Central memory CD8-positive, alpha-beta T cell (primary cell): ENCODE measurements around the gene SPAG5.

Source experiments
- ATAC-seq: fragments of 150-1000 bp; cut with Tn5 transposase; replicated peaks from 2 replicates; pipeline ENCODE4 v1.10.0; 2022; ENCODE audit warnings: mild to moderate bottlenecking, moderate FRiP score, moderate number of reproducible peaks; ENCODE audit not compliant: poor library complexity, severe bottlenecking; ENCODE audit errors: extremely low read depth
- DNase-seq, 2 donors: peaks; one replicate each; pipeline ENCODE4 v3.0.0; 2021; ENCODE audit warnings: low spot score in 2 of 2
- H3K27ac Mint-ChIP-seq: one replicate; pipeline ENCODE4 v1.8.0; 2022; ENCODE audit warnings: low read depth, mild to moderate bottlenecking, moderate library complexity, mixed read lengths
- H3K27me3 Mint-ChIP-seq: one replicate; pipeline ENCODE4 v1.8.0; 2022; ENCODE audit warnings: mixed read lengths
- H3K36me3 Mint-ChIP-seq: one replicate; pipeline ENCODE4 v1.8.0; 2022; ENCODE audit warnings: mild to moderate bottlenecking, moderate library complexity, mixed read lengths; ENCODE audit not compliant: insufficient read depth
- H3K4me1 Mint-ChIP-seq: one replicate; pipeline ENCODE4 v1.8.0; 2022; ENCODE audit warnings: mixed read lengths
- H3K4me3 Mint-ChIP-seq: one replicate; pipeline ENCODE4 v1.8.0; 2022; ENCODE audit warnings: mild to moderate bottlenecking, moderate library complexity, mixed read lengths
- H3K9me3 Mint-ChIP-seq: one replicate; pipeline ENCODE4 v1.8.0; 2022; ENCODE audit warnings: mixed read lengths

The SPAG5 gene

DNA sequence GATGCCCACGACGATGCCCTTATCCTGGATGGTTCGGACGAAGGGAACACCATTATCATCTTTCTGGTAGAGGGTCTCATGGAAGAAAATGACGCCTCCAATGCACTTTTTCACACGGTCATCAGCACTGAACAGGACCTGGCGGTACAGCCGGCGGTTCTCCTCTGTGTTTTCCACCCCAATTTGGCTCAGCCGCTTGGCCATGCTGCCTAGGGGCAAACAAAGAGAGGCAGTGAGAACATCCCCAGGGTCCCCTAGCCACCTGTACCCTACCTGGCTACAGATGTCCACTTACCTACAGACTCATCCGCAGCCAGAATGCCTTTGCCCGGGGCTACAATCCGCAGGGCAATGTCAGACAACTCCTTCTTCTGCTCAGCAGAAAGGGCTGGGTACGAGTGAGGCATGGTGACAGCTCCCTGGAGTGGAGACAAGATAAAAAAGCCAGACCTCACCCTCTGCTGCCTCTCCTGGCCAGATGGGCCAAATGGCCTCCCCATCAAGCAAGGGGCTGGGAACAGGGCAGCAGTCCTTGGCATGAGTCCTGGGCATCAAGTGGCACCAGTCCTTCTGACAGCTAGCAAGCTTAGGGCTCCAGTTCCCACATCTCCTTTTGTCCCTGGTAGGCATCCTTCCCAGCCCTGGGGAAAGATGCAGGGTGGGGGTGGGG lies 23.6 kb downstream of the SPAG5 start:
- peaks cover 8% of the 10 kb centered on the region for H3K36me3 Mint-ChIP-seq
- ATAC-seq = no peak

DNA sequence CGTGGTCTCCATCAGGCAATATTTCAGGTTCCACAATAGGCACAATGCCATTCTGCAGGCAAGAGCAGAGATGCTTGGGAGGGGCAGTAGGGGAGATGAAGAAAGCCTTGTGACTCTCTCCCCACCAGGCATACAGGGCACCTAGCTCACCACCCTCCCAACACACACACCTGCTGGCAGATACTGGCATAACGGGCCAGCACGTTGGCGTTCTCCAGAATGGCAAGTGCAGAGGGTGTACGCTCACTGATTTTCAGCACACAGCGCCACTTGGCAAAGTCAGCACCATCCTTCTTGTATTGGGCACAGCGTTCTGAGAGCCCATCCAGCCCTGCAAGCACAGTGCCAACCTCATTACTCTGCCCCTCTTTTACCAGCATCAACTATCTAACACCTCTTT lies 24.3 kb downstream of the SPAG5 start:
- Mint-ChIP-seq H3K4me3 (no peak overlapping the region), H3K4me1 (peaks cover 43% of the 10 kb centered on the region)
- DNase-seq = no peak

More for the DNA sequence above, 23.6 kb downstream of the SPAG5 start:
- DNase-seq = no peak
- H3K9me3 Mint-ChIP-seq = no peaks in the 10 kb centered on the region
- no peak overlapping the region for H3K27ac Mint-ChIP-seq
- peaks cover 36% of the 10 kb centered on the region for H3K4me1 Mint-ChIP-seq
- H3K4me3 Mint-ChIP-seq = no peak overlapping the region
- H3K27me3 Mint-ChIP-seq = no peaks in the 10 kb centered on the region

DNA sequence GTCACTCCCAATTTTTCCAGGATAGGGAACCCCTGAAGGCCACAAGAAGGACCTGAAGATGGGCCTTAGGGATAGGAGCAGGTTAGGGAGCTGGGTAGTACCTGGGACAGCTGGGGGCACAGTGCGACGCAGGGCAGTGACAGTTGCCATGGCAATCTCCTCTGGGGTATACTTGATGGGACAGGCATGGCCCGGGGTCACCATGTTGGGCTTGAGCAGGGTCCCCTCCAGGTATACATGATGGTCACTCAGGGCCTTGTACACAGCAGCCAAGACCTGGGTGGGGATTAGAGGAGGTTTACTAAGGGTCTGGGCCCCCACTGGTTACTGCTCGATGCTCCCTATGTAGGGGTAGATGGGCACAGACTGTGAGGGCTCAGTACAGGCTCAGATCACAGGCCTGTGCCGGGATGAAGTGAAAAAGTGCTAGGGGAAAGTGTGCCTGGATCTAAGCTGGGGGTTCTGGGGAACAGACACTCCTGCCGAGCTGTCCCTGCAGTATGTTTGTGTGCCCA lies 24.8 kb downstream of the SPAG5 start:
- Mint-ChIP-seq H3K27me3 (no peaks in the 10 kb centered on the region), H3K27ac (no peak overlapping the region), H3K4me1 (peaks cover 45% of the 10 kb centered on the region), H3K4me3 (no peak overlapping the region), H3K9me3 (no peaks in the 10 kb centered on the region), H3K36me3 (peaks cover 14% of the 10 kb centered on the region)
- DNase-seq (no peak), ATAC-seq (no peak)

More for the DNA sequence above, 24.3 kb downstream of the SPAG5 start:
- peaks cover 12% of the 10 kb centered on the region for H3K36me3 Mint-ChIP-seq
- ATAC-seq = no peak
- no peaks in the 10 kb centered on the region for H3K9me3 Mint-ChIP-seq
- no peaks in the 10 kb centered on the region for H3K27me3 Mint-ChIP-seq
- H3K27ac Mint-ChIP-seq = no peak overlapping the region

- no peak for DNase-seq
- Mint-ChIP-seq H3K9me3 (no peaks in the 10 kb centered on the region), H3K4me3 (no peak overlapping the region), H3K4me1 (peaks cover 47% of the 10 kb centered on the region), H3K36me3 (peaks cover 19% of the 10 kb centered on the region), H3K27ac (no peak overlapping the region), H3K27me3 (no peaks in the 10 kb centered on the region)
- ATAC-seq = no peak
Observed at GRCh38 chr17:28573521-28573920, 25.3 kb downstream of the SPAG5 start.

- H3K36me3 Mint-ChIP-seq = peaks cover 19% of the 10 kb centered on the region
- H3K27ac Mint-ChIP-seq = no peak overlapping the region
- H3K9me3 Mint-ChIP-seq = no peaks in the 10 kb centered on the region
- H3K27me3 Mint-ChIP-seq = no peaks in the 10 kb centered on the region
- H3K4me1 Mint-ChIP-seq = peaks cover 52% of the 10 kb centered on the region
- DNase-seq (no peak), ATAC-seq (no peak)
- H3K4me3 Mint-ChIP-seq = no peak overlapping the region
Observed at GRCh38 chr17:28573040-28573380, 25.8 kb downstream of the SPAG5 start.

GRCh38 chr17:28572259-28573039 lies 26.4 kb downstream of the SPAG5 start:
- peaks cover 58% of the 10 kb centered on the region for H3K4me1 Mint-ChIP-seq
- H3K36me3 Mint-ChIP-seq = peaks cover 19% of the 10 kb centered on the region
- H3K27me3 Mint-ChIP-seq = no peaks in the 10 kb centered on the region
- H3K9me3 Mint-ChIP-seq = no peaks in the 10 kb centered on the region
- H3K4me3 Mint-ChIP-seq = peak overlapping the region; percentile 97
- ATAC-seq (no peak), DNase-seq (no peak)
- peak overlapping the region; percentile 89 for H3K27ac Mint-ChIP-seq

- peak within 1 kb of the TSS; percentile 97 for H3K4me3 Mint-ChIP-seq
- ATAC-seq = peak; percentile 98
- peak within 1 kb of the TSS; percentile 89 for H3K27ac Mint-ChIP-seq
- H3K36me3 Mint-ChIP-seq = peaks cover 19% of the 10 kb centered on the region
- peak; percentile 69 to 72 for DNase-seq
- peaks cover 57% of the 10 kb centered on the region for H3K4me1 Mint-ChIP-seq
- no peaks in the 10 kb centered on the region for H3K27me3 Mint-ChIP-seq
- no peaks in the 10 kb centered on the region for H3K9me3 Mint-ChIP-seq
Observed at GRCh38 chr17:28571361-28572122, 27.3 kb downstream of the SPAG5 start, which contains the start of gene PIGS. Gene PIGS (minus strand): TSS chr17:28571524. CDS start chr17:28571496, 28 bp downstream.

DNA sequence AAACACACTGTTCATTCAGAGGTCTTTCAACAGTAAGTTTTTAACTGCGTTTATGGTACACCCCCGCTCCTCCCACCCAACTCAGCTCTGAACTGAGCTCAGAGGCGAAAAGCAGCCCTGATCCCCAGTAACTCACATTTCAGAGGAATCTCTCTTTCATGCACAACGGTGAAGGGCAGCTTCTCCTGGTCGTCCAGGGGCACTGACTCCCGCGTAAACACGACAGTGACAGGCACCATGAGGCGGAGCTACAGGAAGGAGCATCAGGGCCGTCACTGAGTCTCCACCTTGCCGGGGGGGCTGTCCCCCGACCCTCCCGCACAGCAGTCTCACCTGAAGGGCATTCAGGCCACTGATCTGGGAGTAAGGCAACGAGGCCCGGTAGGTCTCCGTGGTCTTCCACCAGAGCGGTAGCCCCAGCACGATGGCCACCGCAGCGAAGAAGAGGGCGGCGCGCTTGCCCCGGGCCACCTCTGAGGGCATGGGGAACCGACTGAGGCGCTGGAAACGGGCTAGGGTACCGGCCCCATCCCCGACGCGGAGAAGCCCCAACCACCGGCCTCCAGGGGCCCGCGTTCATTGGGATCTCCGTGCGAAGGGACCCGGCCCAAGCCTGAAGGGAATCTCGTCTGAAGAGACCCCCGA lies 28.0 kb downstream of the SPAG5 start:
- Mint-ChIP-seq H3K27me3 (no peaks in the 10 kb centered on the region), H3K9me3 (no peaks in the 10 kb centered on the region), H3K4me1 (peaks cover 50% of the 10 kb centered on the region), H3K27ac (peak overlapping the region; percentile 89), H3K4me3 (peak overlapping the region; percentile 97), H3K36me3 (peaks cover 19% of the 10 kb centered on the region)
- ATAC-seq (peak; percentile 45), DNase-seq (no peak)

DNA sequence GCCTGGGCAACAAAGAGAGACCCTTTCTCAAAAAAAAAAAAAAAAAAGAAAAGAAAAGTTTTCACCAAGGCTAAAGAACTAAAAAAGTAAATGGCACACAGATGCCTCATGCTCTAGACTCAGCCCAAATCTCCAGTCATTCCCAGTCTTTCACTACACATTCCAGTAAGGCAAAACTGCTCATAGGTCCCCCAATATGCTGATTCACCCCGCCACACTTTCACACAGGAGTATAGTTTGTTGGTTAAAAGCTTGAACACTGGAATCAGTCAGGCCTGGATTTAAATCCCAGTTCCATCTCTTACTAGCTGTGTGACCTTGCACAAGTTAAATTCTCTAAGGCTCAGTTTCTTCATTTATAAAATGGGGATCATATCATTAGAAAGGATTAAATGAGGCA lies 29.4 kb downstream of the SPAG5 start:
- Mint-ChIP-seq H3K36me3 (peaks cover 24% of the 10 kb centered on the region), H3K4me1 (peaks cover 55% of the 10 kb centered on the region), H3K4me3 (peak overlapping the region; percentile 97), H3K9me3 (no peaks in the 10 kb centered on the region), H3K27ac (peak overlapping the region; percentile 89), H3K27me3 (no peaks in the 10 kb centered on the region)
- ATAC-seq = no peak
- no peak for DNase-seq

DNA sequence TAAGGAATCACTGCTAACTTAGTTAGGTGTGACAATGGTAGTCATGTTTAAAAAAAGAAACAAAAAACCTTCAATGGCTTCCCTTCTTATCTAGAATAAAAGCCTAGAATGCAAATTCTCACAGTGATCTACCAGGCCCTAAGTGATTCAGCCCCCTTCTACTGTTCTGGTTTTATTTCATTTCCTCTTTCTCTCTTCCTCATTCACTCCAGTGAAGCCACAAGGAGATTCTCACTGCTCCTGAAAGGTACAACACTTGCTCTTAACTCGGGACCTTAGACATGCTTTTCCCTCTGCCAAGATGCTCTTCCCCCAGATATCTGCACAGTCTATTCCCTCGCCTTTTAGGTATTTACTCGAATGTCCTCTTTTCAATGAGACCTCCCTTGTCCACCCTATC lies 31.2 kb downstream of the SPAG5 start:
- Mint-ChIP-seq H3K4me3 (no peak overlapping the region), H3K27me3 (no peaks in the 10 kb centered on the region), H3K36me3 (peaks cover 37% of the 10 kb centered on the region), H3K9me3 (no peaks in the 10 kb centered on the region), H3K27ac (peak overlapping the region; percentile 71), H3K4me1 (peaks cover 48% of the 10 kb centered on the region)
- ATAC-seq (no peak), DNase-seq (no peak)

- no peak for ATAC-seq
- H3K27me3 Mint-ChIP-seq = no peaks in the 10 kb centered on the region
- DNase-seq = no peak
- no peaks in the 10 kb centered on the region for H3K9me3 Mint-ChIP-seq
- H3K4me1 Mint-ChIP-seq = peaks cover 21% of the 10 kb centered on the region
- H3K4me3 Mint-ChIP-seq = no peak overlapping the region
- no peak overlapping the region for H3K27ac Mint-ChIP-seq
- peaks cover 40% of the 10 kb centered on the region for H3K36me3 Mint-ChIP-seq
Observed at GRCh38 chr17:28563475-28563874, 35.4 kb downstream of the SPAG5 start.

DNA sequence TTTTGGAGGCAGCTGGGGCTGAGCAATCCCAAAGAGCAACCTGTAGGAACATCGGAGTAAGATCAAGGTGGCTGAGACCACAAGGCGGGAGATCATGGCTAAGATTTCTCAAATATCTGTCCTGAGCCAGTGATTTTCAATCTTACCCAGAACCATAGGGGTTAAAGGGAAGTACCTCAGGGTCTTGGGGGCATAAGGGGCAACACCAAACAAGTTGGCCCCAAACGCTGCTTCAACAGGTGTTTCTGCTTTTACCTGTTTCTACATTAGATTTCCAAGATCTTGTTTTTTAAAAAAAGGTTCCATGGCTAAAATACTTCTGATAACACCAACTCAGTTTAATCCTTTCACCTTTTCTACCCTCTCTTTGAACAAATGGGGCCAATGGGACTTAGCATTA lies 43.8 kb downstream of the SPAG5 start:
- no peak for ATAC-seq
- Mint-ChIP-seq H3K27me3 (no peaks in the 10 kb centered on the region), H3K4me1 (peaks cover 28% of the 10 kb centered on the region), H3K27ac (no peak overlapping the region), H3K4me3 (no peak overlapping the region), H3K36me3 (peaks cover 37% of the 10 kb centered on the region), H3K9me3 (no peaks in the 10 kb centered on the region)
- no peak for DNase-seq
